ENCODE data around the gene PRKCZ.

The PRKCZ gene

DNA sequence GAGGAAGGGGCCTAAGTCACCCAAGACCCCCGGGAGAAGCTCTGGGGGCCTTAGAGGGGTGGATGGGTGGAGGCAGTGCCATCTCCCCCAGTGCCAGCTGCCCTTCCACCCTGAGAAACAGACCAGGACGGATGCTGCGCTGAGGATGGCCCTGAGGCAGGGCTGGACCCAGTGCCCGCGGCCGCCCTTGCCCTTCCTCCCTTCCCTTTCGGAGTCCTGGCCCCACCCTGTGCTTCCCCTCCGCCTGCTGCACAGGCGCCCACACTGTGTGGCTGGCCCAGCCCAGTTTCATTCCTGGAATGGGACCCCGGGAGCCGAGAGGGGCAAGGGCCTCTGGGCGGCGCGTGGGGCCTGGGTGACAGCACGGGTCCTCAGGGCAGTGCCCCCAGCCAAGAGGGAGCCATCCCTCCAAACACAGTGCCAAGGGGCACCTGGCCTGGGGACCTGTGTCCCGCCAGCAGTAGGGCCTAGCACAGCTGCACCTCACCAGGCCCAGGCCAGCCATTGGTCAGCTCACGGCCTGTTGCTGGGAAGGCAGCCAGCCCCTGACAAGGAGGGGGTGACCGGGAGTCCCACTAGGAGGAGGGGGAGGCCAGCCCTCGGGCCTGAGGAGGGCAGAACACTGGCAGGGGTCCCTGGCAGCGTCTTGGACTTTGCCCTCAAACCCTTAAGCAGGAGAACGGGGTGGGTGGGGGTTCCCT lies 164.5 kb downstream of the PRKCZ start:
- in situ Hi-C loops (cut with MboI; ENCODE audit: low sequenced_read_pairs) = no loop called here

DNA sequence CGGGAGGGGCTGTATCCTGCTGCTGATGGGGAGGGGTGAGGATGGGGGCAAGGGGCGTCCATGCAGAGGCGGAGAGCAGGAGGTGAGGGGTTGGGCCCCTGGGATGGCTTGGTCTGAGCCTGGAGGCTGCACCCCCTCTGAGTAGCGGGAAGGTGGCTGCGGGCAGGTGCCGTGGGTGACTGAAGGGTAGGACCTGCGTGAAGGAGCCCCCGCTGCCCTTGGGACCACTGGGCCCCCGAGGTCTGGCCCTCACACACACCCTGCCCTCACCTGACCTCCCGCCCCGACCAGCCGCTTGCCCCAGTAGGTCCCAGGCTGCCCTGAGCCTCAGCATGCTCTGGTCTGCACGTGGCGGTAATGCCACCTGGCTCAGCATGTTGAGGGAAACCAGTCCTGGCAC lies 165.1 kb downstream of the PRKCZ start:
- in situ Hi-C loops (cut with MboI; ENCODE audit: low sequenced_read_pairs) = no loop called here

DNA sequence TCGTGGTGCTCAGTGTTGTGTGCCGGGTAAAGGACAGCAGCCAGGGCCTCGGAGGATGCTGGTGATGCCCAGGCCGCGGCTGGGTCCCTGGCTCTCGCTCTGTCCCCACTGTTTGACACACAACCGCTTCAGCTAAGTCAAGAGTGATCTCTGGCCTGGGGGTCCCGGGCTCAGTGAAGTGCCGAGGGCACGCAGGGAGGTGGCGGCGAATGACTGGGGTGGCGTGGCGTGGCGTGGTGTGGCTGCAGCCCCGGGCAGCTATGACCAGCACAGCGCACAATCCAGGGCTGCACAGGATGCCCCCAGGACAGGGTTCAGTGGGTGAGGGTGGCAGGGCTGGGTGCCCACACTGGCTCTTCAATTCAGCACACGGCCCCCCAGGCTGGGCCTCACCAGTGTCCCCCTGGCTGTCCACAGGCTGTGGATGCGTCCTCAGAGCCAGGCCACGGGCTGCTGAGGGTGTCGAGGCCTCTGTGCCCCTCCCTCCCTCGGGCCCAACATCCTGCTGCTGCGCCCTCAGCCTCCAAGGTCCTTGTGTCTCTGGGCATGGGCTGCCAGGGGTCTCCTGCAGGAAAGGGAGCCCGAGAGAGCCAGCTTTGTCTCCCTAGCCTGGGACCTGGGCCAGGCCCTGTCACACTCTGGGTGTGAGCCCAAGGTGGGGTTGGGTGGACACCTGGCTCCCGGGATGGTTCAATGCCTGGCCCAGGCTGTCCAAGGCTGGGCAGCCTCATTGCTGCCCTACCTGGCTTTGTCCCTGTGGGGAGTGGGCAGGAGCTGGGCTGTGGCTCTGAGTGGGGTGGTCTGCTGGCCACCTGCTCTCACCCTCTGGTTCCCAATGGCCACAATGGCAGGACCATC lies 165.9 kb downstream of the PRKCZ start:
- in situ Hi-C loops (cut with MboI; ENCODE audit: low sequenced_read_pairs) = no loop called here

GRCh38 chr1:2216767-2217058 lies 166.5 kb downstream of the PRKCZ start:
- in situ Hi-C loops (cut with MboI; ENCODE audit: low sequenced_read_pairs) = no loop called here

GRCh38 chr1:2221271-2221670 lies 171.1 kb downstream of the PRKCZ start:
- in situ Hi-C loops (cut with MboI; ENCODE audit: low sequenced_read_pairs) = no loop called here

- in situ Hi-C loops (cut with MboI; ENCODE audit: low sequenced_read_pairs) = no loop called here
Observed at GRCh38 chr1:2224170-2224584, 174.0 kb downstream of the PRKCZ start.

DNA sequence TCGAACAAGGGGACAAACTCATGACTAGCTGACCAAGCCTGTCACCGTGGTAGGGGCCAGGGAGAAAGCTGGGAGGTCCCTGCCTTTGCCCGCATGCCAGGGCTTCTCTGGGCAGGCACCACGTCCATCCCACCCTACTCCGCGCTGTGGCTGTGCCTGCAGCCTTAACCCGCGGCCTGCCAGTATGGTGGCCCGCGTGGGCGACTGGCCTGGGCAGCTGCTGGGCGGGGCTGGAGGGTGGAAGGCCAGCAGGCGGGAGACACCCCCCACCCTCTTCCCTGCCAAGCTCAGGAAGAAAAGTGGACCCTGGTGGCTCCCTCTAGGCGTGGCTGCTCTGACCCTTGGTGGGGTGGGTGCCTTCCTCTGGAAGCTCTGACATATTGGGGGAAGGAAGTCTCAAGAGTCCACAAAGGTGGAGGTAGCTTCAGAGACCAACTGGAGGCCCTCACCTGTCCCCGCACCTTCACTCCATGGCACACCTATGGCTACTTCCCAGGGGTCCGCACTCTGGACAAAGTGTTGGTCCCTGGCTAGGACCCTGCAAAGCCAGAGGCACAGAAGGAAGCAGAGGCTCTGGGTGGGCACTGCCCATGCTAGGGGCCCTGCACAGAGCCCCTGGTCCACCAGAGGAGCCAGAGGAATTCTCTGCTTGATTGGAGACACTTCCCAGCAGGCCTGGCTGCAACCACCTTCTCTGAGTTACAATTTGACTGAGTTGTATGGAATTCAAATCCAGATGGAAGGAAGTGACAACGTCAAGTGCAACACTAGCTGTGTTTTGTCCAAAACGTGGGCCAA lies 174.6 kb downstream of the PRKCZ start:
- in situ Hi-C loops (cut with MboI; ENCODE audit: low sequenced_read_pairs) = no loop called here

GRCh38 chr1:2226525-2227345 lies 176.5 kb downstream of the PRKCZ start:
- in situ Hi-C loops (cut with MboI; ENCODE audit: low sequenced_read_pairs) = no loop called here

- in situ Hi-C loops (cut with MboI; ENCODE audit: low sequenced_read_pairs) = no loop called here
Observed at GRCh38 chr1:2227346-2228156, 177.3 kb downstream of the PRKCZ start.

- in situ Hi-C loops (cut with MboI; ENCODE audit: low sequenced_read_pairs) = no loop called here
Observed at GRCh38 chr1:2228157-2228594, 178.0 kb downstream of the PRKCZ start, which contains the start of gene SKI. Gene SKI, plus strand, starts transcription at chr1:2228319. Its CDS starts 448 bp downstream, at chr1:2228767.

DNA sequence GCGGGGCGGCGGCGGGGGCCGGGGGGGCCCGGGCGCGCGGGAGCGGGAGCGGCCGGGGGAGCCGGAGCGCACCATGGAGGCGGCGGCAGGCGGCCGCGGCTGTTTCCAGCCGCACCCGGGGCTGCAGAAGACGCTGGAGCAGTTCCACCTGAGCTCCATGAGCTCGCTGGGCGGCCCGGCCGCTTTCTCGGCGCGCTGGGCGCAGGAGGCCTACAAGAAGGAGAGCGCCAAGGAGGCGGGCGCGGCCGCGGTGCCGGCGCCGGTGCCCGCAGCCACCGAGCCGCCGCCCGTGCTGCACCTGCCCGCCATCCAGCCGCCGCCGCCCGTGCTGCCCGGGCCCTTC lies 178.5 kb downstream of the PRKCZ start:
- in situ Hi-C loops (cut with MboI; ENCODE audit: low sequenced_read_pairs) = no loop called here

- in situ Hi-C loops (cut with MboI; ENCODE audit: low sequenced_read_pairs) = no loop called here
Observed at GRCh38 chr1:2229037-2229864, 179.0 kb downstream of the PRKCZ start.

DNA sequence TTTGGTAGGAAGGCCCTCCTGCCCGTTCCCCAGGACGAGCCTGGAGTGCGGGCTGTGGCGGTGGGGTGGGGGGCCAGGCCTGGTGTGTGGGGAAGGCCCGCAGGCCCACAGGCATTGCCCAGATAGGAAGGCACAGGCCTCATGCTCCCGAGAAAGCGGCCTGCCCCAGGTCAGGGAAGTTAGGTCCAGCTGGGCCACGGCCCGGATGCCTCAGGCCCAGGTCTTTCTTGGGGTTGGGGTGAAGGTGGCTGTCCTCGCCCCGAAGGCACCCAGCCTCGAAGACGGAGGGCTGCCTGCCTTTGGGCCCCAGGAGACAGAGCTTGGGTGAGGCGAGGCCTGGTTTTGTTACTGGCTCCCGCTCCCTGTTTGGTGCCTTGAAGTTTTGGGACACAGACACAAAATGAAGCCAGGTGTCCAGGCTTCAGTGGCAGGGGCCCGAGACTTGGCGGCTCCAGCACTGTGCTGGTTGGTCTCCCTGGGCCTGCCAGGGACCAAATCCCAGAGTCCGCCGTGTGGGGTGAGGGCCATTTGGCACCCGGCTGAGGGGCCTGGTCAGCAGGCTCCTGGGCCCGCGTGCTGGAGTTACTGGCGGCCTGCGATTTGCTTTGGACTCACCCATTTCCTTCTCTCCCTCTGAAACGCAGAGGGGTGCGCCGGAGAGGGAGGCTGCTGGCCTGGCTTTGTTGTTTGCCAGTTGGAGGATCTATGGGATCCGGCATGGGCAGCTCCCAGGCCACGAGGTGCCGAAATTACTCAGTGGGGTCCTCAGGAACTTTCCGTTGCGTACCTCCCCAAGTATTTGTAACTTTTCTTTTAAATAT lies 179.9 kb downstream of the PRKCZ start:
- in situ Hi-C loops (cut with MboI; ENCODE audit: low sequenced_read_pairs) = no loop called here

GRCh38 chr1:2230781-2231531 lies 180.7 kb downstream of the PRKCZ start:
- in situ Hi-C loops (cut with MboI; ENCODE audit: low sequenced_read_pairs) = no loop called here

DNA sequence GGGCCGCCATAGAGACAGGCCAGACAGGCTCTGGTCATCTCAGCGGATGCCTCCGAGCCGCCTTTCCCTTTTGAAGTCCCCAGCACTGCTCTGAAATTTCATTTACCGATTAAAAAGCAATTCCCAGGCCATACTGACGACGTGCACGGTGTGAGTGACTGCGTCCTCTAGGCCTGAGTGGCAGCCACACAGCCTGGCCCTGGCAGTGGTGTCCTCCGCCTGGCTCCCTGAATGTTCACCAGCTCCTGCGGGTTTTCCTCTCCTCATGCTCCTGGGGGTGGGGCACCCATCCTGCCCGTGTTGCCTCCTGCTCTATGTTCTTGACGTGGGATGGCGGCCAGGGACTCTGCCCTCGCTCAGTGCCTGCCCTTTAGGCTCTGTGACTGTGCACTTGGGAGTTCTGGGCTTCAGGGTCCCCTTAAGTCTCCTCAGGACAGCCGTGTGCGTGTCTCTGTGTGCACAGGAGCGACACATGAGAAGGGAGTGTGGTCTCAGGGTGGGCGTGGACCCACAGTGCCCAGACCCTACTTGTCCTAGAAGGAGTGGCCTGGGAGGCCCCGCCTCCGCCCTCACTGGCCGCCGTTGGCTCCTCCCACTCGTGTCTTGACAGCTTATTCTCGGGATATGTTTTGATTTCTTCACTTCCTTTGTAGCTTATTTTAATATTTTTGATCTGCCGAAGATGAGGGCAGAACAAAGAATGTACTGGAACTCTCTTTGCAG lies 181.5 kb downstream of the PRKCZ start:
- in situ Hi-C loops (cut with MboI; ENCODE audit: low sequenced_read_pairs) = no loop called here

DNA sequence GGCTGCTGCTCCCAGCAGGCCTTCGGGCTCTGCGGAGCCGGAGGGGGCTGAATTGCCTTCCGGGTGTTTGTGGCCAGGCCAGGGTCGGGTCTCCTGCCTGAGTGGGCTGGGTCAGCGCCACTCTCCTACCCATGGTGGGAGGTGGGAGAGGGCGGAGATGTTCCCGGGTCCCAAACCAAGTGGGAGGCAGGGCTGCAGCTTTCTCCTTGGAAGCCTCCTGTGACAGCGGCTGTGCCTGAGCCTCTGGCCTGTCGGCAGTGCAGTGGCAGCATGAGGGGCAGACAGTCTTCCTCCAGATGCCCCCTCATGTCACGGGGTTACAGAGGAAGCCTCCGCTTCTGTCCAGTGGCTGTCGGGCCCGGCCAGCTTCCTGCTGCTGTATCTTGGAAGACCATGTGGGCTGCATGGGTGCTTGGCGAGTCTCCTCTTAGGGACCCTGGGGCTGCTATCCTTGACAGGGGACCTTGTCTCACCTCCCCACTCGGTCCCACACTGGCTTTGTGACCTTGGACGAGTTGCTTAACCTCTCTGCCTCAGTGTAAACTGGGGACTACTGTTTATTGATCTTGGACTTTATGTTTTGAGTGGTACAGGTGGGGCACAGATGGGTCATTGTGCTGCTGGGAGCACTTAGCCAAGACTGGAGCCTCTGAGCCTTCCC lies 182.2 kb downstream of the PRKCZ start:
- in situ Hi-C loops (cut with MboI; ENCODE audit: low sequenced_read_pairs) = no loop called here

Measured in HL-60/S4 treated with phorbol 12-myristate 13-acetate at 8.2 ng/mL for 4 days and 3 days (cell line).